ENCODE data around the gene TNFRSF19. TPM values are rescaled to one million over a fixed set of nuclear protein-coding genes. Genes with fewer than 3 reads are reported as not detected.
"Not testable (repeated sequence)": the region's sequence is repeated elsewhere in the genome, so short reads cannot be mapped to it uniquely, and the experiment has no call there.

The TNFRSF19 gene
- total RNA-seq, 1 donor from 2014 or later = not detected

DNA sequence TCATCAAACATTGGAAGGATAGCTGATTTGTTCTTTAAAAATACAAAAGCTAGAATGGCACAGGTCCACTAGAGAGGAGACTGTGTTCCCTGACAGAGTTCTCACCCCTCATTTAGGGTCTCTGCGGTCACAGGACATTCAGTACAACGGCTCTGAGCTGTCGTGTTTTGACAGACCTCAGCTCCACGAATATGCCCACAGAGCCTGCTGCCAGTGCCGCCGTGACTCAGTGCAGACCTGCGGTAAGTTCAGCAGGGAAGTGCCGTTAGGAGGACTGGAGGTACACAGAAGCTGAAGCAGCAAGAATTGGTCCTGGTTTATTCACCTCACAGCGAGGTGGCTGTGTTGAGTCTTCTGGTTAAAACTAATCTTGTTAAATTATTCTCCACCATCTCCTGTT lies 90.0 kb downstream of the TNFRSF19 start:
- Mint-ChIP-seq H3K4me1 (ENCODE audit: low read depth) (no peaks in the 10 kb centered on the region), H3K27me3 (ENCODE audit: low read depth) (peaks cover 35% of the 10 kb centered on the region), H3K27ac (no peak overlapping the region), H3K9me3 (no peaks in the 10 kb centered on the region), H3K36me3 (ENCODE audit: low read depth) (no peaks in the 10 kb centered on the region), H3K4me3 (ENCODE audit: low read depth) (no peak overlapping the region)
- intact Hi-C loops (cut with micrococcal nuclease) = no loop called here
- DNase-seq (ENCODE audit: low spot score) = no peak

DNA sequence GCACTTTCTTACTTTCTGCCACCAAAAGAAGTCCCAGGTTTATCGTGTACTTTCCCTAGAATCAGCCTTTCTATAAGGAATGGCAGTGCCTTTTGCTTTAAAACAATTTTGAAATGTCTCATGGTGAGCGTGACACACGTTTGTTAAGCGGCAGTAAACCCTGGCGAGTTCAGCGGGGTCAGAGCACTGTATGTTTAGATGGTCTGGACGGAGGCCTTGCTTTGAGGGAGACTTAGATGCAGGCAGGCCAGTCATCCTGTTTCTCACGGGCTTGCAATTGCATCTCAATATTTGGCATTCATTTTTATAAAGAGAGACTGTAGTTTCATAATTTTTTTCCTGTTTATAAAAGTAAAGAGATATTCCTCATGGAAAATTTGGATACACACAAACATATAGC lies 96.4 kb downstream of the TNFRSF19 start:
- no peaks in the 10 kb centered on the region for H3K9me3 Mint-ChIP-seq
- no peaks in the 10 kb centered on the region for H3K4me1 Mint-ChIP-seq (ENCODE audit: low read depth)
- no peak overlapping the region for H3K4me3 Mint-ChIP-seq (ENCODE audit: low read depth)
- H3K27me3 Mint-ChIP-seq (ENCODE audit: low read depth) = peaks cover 23% of the 10 kb centered on the region
- no peak for DNase-seq (ENCODE audit: low spot score)
- intact Hi-C loops (cut with micrococcal nuclease) = no loop called here
- no peak overlapping the region for H3K27ac Mint-ChIP-seq
- no peaks in the 10 kb centered on the region for H3K36me3 Mint-ChIP-seq (ENCODE audit: low read depth)

DNA sequence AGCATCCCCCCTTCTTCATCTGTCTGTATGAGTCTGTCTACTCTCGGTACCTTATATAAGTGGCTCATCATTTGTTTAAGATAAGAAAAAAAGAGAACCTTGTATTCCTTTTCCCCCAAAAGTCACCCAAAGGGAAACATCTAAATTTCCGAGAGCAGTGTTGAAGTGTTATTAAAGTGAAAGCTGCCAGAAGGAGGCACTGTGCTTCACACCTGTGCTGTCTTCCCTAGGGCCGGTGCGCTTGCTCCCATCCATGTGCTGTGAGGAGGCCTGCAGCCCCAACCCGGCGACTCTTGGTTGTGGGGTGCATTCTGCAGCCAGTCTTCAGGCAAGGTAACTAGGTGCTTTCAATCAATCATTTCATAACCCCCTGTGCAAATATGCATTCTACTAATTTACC lies 97.5 kb downstream of the TNFRSF19 start:
- no peak for DNase-seq (ENCODE audit: low spot score)
- H3K27me3 Mint-ChIP-seq (ENCODE audit: low read depth) = peaks cover 26% of the 10 kb centered on the region
- H3K9me3 Mint-ChIP-seq = no peaks in the 10 kb centered on the region
- intact Hi-C loops (cut with micrococcal nuclease) = no loop called here
- no peaks in the 10 kb centered on the region for H3K36me3 Mint-ChIP-seq (ENCODE audit: low read depth)
- no peaks in the 10 kb centered on the region for H3K4me1 Mint-ChIP-seq (ENCODE audit: low read depth)
- H3K4me3 Mint-ChIP-seq (ENCODE audit: low read depth) = no peak overlapping the region
- H3K27ac Mint-ChIP-seq = no peak overlapping the region

DNA sequence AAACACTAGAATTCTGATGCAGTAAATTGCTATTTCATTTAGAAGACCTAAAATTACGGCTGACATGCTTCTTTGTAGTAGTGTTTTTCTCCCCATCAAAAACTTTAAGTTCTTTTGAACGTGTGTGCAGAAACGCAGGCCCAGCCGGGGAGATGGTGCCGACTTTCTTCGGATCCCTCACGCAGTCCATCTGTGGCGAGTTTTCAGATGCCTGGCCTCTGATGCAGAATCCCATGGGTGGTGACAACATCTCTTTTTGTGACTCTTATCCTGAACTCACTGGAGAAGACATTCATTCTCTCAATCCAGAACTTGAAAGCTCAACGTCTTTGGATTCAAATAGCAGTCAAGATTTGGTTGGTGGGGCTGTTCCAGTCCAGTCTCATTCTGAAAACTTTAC lies 98.3 kb downstream of the TNFRSF19 start:
- no peak for DNase-seq (ENCODE audit: low spot score)
- no peak overlapping the region for H3K4me3 Mint-ChIP-seq (ENCODE audit: low read depth)
- H3K27ac Mint-ChIP-seq = no peak overlapping the region
- H3K27me3 Mint-ChIP-seq (ENCODE audit: low read depth) = peaks cover 19% of the 10 kb centered on the region
- no peaks in the 10 kb centered on the region for H3K9me3 Mint-ChIP-seq
- no peaks in the 10 kb centered on the region for H3K36me3 Mint-ChIP-seq (ENCODE audit: low read depth)
- intact Hi-C loops (cut with micrococcal nuclease) = no loop called here
- no peaks in the 10 kb centered on the region for H3K4me1 Mint-ChIP-seq (ENCODE audit: low read depth)

DNA sequence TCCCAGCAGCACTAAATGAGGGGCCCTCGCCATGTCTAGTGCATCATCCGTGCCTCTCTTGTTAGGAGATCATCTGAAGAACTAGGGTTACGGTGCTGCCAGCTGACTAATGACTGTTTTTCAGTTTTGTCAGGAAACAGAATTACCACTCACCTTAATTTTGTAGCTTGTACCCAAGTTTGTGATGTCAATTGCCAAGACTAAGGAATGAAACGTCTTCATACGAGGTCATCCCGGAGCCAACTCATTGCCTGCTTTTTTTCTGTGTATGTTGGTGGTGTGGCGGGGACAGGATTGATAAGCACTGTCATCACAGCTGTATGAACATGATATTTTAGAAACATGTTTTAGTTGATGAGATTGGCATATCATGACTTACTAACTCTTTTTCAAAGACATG lies 100.6 kb downstream of the TNFRSF19 start:
- intact Hi-C loops (cut with micrococcal nuclease) = no loop called here
- Mint-ChIP-seq H3K9me3 (no peaks in the 10 kb centered on the region), H3K4me3 (ENCODE audit: low read depth) (no peak overlapping the region), H3K27me3 (ENCODE audit: low read depth) (peaks cover 17% of the 10 kb centered on the region), H3K36me3 (ENCODE audit: low read depth) (no peaks in the 10 kb centered on the region), H3K27ac (no peak overlapping the region), H3K4me1 (ENCODE audit: low read depth) (no peaks in the 10 kb centered on the region)
- no peak for DNase-seq (ENCODE audit: low spot score)

DNA sequence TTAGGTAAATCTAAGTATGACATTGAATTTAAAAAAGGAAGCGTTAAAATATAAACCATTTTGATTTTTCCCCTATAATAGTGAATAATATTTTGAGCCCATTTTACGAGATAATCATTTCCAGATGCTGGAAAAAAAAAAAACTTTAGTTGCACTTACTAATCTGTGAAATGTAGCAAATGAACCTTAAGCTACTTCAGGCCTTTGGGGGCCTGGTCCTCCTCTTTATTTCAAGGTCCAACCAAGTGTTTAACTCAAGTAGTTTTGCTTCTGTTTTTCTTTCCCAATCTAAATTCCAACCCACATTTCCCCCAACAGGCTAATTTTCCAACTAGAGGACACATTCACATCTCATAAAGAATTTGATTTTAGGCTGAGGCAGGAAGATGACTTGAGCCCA lies 101.2 kb downstream of the TNFRSF19 start:
- Mint-ChIP-seq H3K4me1 (ENCODE audit: low read depth) (no peaks in the 10 kb centered on the region), H3K4me3 (ENCODE audit: low read depth) (no peak overlapping the region), H3K36me3 (ENCODE audit: low read depth) (no peaks in the 10 kb centered on the region), H3K27ac (no peak overlapping the region), H3K27me3 (ENCODE audit: low read depth) (peaks cover 17% of the 10 kb centered on the region), H3K9me3 (no peaks in the 10 kb centered on the region)
- no peak for DNase-seq (ENCODE audit: low spot score)
- intact Hi-C loops (cut with micrococcal nuclease) = no loop called here

DNA sequence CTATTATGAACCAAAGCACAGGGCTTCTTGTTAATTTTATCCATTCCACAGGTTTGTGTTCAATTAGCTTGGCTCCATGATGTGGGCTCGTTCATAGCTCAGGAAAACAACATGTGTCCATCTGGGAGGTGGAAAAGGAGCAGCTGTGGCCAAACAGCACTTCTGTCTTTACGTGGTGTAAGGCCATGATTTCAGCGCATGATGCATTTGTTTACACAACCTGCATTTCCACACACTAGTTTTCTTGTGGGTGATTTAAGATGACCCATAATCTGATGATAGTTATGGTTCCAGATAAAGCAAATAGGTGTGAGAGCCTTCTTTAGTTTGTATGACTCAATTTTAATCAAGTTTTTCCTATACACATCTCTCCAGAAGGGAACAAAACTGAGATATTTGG lies 101.7 kb downstream of the TNFRSF19 start:
- no peak for DNase-seq (ENCODE audit: low spot score)
- Mint-ChIP-seq H3K4me1 (ENCODE audit: low read depth) (no peaks in the 10 kb centered on the region), H3K27me3 (ENCODE audit: low read depth) (peaks cover 17% of the 10 kb centered on the region), H3K27ac (no peak overlapping the region), H3K4me3 (ENCODE audit: low read depth) (no peak overlapping the region), H3K36me3 (ENCODE audit: low read depth) (no peaks in the 10 kb centered on the region), H3K9me3 (no peaks in the 10 kb centered on the region)
- intact Hi-C loops (cut with micrococcal nuclease) = no loop called here

DNA sequence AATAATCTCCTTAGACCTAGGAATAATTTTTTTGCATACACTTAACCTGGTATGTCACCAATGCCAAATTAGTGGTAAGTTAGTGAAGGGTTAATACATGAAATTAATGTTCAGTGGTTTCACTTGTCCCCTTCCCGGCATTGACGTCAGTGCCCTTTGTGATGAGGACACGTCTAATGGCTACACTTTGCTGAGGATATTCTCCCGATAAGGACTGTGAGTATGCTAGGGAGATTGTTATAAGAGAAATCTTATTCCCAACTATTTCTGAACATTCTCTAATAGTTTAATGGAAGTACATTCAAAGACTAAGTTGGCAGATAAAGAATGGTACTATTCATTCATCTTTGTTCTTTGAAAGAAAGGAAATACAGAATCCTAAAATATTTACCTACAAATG lies 102.4 kb downstream of the TNFRSF19 start:
- no peak for DNase-seq (ENCODE audit: low spot score)
- intact Hi-C loops (cut with micrococcal nuclease) = no loop called here
- Mint-ChIP-seq H3K36me3 (ENCODE audit: low read depth) (no peaks in the 10 kb centered on the region), H3K4me3 (ENCODE audit: low read depth) (no peak overlapping the region), H3K27me3 (ENCODE audit: low read depth) (peaks cover 17% of the 10 kb centered on the region), H3K9me3 (no peaks in the 10 kb centered on the region), H3K4me1 (ENCODE audit: low read depth) (no peaks in the 10 kb centered on the region), H3K27ac (no peak overlapping the region)

DNA sequence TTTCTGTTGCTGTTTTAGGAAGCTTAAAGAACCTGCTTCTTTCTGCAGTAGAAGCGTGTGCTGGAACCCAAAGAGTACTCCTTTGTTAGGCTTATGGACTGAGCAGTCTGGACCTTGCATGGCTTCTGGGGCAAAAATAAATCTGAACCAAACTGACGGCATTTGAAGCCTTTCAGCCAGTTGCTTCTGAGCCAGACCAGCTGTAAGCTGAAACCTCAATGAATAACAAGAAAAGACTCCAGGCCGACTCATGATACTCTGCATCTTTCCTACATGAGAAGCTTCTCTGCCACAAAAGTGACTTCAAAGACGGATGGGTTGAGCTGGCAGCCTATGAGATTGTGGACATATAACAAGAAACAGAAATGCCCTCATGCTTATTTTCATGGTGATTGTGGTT lies 103.1 kb downstream of the TNFRSF19 start:
- H3K36me3 Mint-ChIP-seq (ENCODE audit: low read depth) = no peaks in the 10 kb centered on the region
- no peaks in the 10 kb centered on the region for H3K9me3 Mint-ChIP-seq
- H3K27ac Mint-ChIP-seq = no peak overlapping the region
- H3K4me3 Mint-ChIP-seq (ENCODE audit: low read depth) = no peak overlapping the region
- peaks cover 17% of the 10 kb centered on the region for H3K27me3 Mint-ChIP-seq (ENCODE audit: low read depth)
- no peak for DNase-seq (ENCODE audit: low spot score)
- intact Hi-C loops (cut with micrococcal nuclease) = no loop called here
- no peaks in the 10 kb centered on the region for H3K4me1 Mint-ChIP-seq (ENCODE audit: low read depth)

DNA sequence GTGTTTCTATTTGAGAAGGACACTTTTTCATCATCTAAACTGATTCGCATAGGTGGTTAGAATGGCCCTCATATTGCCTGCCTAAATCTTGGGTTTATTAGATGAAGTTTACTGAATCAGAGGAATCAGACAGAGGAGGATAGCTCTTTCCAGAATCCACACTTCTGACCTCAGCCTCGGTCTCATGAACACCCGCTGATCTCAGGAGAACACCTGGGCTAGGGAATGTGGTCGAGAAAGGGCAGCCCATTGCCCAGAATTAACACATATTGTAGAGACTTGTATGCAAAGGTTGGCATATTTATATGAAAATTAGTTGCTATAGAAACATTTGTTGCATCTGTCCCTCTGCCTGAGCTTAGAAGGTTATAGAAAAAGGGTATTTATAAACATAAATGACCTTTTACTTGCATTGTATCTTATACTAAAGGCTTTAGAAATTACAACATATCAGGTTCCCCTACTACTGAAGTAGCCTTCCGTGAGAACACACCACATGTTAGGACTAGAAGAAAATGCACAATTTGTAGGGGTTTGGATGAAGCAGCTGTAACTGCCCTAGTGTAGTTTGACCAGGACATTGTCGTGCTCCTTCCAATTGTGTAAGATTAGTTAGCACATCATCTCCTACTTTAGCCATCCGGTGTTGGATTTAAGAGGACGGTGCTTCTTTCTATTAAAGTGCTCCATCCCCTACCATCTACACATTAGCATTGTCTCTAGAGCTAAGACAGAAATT lies 103.8 kb downstream of the TNFRSF19 start:
- peaks cover 14% of the 10 kb centered on the region for H3K27me3 Mint-ChIP-seq (ENCODE audit: low read depth)
- no peaks in the 10 kb centered on the region for H3K36me3 Mint-ChIP-seq (ENCODE audit: low read depth)

DNA sequence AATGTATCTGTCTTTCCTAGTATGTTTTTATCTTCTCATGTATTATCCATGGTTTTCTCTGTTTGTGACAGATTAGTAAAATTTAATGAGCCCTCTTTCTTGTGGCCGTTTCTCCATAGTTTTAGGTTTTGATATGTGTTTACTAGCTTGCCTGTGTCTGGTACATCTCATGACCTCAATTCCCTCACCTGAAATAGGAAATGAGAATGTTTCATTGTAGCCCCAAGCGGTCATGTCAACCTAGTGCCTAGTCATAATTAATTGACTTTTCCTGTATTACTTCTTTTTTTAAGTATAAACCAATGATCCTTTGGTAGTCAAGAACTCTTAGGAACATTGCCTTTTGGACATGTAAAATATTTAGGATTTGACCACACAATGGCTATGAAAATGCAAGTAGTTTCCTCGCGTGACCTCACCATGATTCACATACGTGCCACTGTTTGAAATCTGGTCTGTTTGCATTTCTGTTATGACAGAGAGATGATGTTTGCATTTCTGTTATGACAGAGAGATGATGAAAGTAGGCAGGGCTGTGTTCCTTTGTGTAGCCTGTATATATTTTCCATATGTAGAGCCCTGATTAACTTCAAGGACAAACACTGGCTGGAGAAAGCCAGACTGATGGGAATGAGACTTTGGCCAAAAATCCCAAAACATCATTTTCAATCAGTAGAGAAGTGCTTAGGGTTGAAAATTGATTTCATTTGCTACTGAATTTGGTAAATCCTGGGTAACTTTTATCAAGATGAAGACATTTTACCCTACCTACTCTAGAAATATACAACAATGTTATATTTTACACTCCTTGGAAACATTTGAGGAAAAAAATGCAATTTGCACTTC lies 104.8 kb downstream of the TNFRSF19 start:
- DNase-seq (ENCODE audit: low spot score) = no peak
- intact Hi-C loops (cut with micrococcal nuclease) = no loop called here
- H3K4me3 Mint-ChIP-seq (ENCODE audit: low read depth) = no peak overlapping the region
- peaks cover 4% of the 10 kb centered on the region for H3K9me3 Mint-ChIP-seq
- no peaks in the 10 kb centered on the region for H3K36me3 Mint-ChIP-seq (ENCODE audit: low read depth)
- peaks cover 14% of the 10 kb centered on the region for H3K27me3 Mint-ChIP-seq (ENCODE audit: low read depth)
- no peak overlapping the region for H3K27ac Mint-ChIP-seq
- peaks cover 10% of the 10 kb centered on the region for H3K4me1 Mint-ChIP-seq (ENCODE audit: low read depth)

More for the DNA sequence above, 103.8 kb downstream of the TNFRSF19 start:
- DNase-seq (ENCODE audit: low spot score) = no peak
- Mint-ChIP-seq H3K27ac (no peak overlapping the region), H3K9me3 (no peaks in the 10 kb centered on the region), H3K4me1 (ENCODE audit: low read depth) (peaks cover 5% of the 10 kb centered on the region), H3K4me3 (ENCODE audit: low read depth) (no peak overlapping the region)
- intact Hi-C loops (cut with micrococcal nuclease) = no loop called here

DNA sequence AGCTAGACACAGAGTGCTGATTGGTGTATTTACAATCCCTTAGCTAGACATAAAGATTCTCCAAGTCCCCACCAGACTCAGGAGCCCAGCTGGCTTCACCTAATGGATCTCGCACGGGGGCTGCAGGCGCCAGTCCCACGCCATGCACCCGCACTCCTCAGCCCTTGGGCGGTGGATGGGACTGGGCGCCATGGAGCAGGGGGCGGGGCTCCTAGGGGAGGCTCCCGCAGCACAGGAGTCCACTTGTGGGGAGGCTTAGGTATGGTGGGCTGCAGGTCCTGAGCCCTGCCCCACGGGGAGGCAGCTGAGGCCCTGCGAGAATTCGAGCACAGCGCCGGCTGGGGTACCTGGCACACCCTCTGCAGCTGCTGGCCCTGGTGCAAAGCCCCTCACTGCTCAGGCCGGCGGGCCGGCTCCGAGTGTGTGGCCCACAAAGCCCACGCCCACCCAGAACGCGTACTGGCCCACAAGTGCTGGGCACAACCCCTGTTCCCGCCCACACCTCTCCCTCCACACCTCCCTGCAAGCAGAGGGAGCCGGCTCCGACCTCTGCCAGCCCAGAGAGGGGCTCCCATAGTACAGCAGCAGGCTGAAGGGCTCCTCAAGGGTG lies 107.6 kb downstream of the TNFRSF19 start:
- H3K27ac Mint-ChIP-seq; intact Hi-C loops (cut with micrococcal nuclease): not testable (repeated sequence)

DNA sequence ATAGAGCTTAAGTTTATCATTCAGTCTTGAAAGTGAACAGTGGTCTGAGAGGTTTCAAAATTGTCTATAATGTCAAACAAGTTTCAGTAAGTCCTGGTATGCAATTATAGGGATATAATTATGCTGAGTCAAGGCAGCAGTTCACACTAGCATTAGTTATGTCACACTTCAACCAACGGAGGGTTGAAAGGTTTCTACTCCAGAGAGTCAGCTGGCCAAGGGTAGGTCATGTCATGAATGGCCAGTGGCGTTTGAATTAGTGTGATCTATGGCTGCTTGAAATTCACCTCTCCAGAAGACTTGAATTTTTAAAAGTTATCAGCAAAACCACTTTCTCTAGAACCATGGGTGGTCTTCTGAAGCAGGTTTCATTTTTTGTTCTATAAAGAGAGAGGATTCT lies 108.6 kb downstream of the TNFRSF19 start:
- H3K9me3 Mint-ChIP-seq = peaks cover 13% of the 10 kb centered on the region
- peaks cover 10% of the 10 kb centered on the region for H3K4me1 Mint-ChIP-seq (ENCODE audit: low read depth)
- no peak for DNase-seq (ENCODE audit: low spot score)
- no peaks in the 10 kb centered on the region for H3K36me3 Mint-ChIP-seq (ENCODE audit: low read depth)
- intact Hi-C loops (cut with micrococcal nuclease) = no loop called here
- no peak overlapping the region for H3K4me3 Mint-ChIP-seq (ENCODE audit: low read depth)
- H3K27ac Mint-ChIP-seq = no peak overlapping the region
- peaks cover 9% of the 10 kb centered on the region for H3K27me3 Mint-ChIP-seq (ENCODE audit: low read depth)

More for the DNA sequence above, 107.6 kb downstream of the TNFRSF19 start:
- H3K27me3 Mint-ChIP-seq (ENCODE audit: low read depth); H3K36me3 Mint-ChIP-seq (ENCODE audit: low read depth); H3K9me3 Mint-ChIP-seq; H3K4me3 Mint-ChIP-seq (ENCODE audit: low read depth); DNase-seq (ENCODE audit: low spot score): not testable (repeated sequence)
- peaks cover 10% of the 10 kb centered on the region for H3K4me1 Mint-ChIP-seq (ENCODE audit: low read depth)

Measured in activated T-helper 2 cell treated with anti-CD3 and anti-CD28 coated beads, Interferon-gamma antibody, Interleukin-2, Interleukin-4, amounts not matched to agents 10 μg/mL and 5 μg/mL and 100 μg/mL, durations not matched to agents 14 hours and 24 hours and 36 hours (primary cell).